ENCODE measurements around the gene CDH24.

- TF ChIP-seq CTCF (IDR thresholded peaks at IDR 0.05): no peak
- TF ChIP-seq POLR2AphosphoS5 (IDR thresholded peaks at IDR 0.05; ENCODE audit: low read depth, low read length): no peak
- no peak for TF ChIP-seq REST (IDR thresholded peaks at IDR 0.05; ENCODE audit: insufficient read depth in 1 of 2, low read depth in 2 of 2, low read length in 1 of 2)
- TF ChIP-seq SIN3A (IDR thresholded peaks at IDR 0.05; ENCODE audit: borderline replicate concordance, insufficient read depth, low read depth, low read length): no peak
- TF ChIP-seq TCF7L2 (IDR thresholded peaks at IDR 0.05; ENCODE audit: low read depth, low read length): no peak
Observed at GRCh38 chr14:23021434-23021833, 35.9 kb downstream of the CDH24 start.
